ENCODE results near the gene HINT2.

DNA sequence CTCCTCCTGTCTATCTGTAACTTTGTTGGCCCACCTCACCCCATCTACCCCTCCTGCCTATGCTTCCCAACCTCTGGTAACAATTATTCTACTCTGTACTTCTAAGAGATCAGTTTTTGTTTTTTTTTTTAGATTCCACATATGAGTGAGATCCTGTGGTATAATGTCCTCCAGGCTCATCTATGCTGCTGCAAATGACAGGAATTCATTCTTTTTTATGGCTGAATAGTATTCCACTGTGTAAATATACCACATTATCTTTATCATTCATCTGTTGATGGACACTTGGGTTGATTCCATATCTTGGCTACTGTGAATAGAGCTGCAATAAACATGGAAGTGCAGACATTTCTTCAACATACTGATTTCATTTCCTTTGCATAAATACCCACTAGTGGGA is 31.4 kb downstream of the HINT2 start:
- TF ChIP-seq, protein P1, sequence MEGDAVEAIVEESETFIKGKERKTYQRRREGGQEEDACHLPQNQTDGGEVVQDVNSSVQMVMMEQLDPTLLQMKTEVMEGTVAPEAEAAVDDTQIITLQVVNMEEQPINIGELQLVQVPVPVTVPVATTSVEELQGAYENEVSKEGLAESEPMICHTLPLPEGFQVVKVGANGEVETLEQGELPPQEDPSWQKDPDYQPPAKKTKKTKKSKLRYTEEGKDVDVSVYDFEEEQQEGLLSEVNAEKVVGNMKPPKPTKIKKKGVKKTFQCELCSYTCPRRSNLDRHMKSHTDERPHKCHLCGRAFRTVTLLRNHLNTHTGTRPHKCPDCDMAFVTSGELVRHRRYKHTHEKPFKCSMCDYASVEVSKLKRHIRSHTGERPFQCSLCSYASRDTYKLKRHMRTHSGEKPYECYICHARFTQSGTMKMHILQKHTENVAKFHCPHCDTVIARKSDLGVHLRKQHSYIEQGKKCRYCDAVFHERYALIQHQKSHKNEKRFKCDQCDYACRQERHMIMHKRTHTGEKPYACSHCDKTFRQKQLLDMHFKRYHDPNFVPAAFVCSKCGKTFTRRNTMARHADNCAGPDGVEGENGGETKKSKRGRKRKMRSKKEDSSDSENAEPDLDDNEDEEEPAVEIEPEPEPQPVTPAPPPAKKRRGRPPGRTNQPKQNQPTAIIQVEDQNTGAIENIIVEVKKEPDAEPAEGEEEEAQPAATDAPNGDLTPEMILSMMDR (IDR thresholded peaks at IDR 0.05): no peak
- TF ChIP-seq EZH2 (IDR thresholded peaks at IDR 0.05; ENCODE audit: borderline replicate concordance, insufficient read depth, low read depth, low read length, poor library complexity, severe bottlenecking): no peak

All from B cell (primary cell).